Mucosa of rectum (tissue), 2 donors: ENCODE measurements around the gene CHPF2.

Experiments used
- H3K27ac ChIP-seq, 2 donors: one replicate each; pipeline ENCODE4 v1.7.0; 2013; ENCODE audit warnings: inconsistent platforms in 2 of 2, low read depth in 2 of 2, low read length in 2 of 2
- H3K27me3 ChIP-seq, 2 donors: one replicate each; pipeline ENCODE4 v1.7.0; 2013; ENCODE audit warnings: low read length in 2 of 2; ENCODE audit not compliant: control insufficient read depth in 2 of 2, insufficient read depth in 2 of 2
- H3K36me3 ChIP-seq, 2 donors: one replicate each; pipeline ENCODE4 v1.7.0; 2013; ENCODE audit warnings: low read length in 2 of 2; ENCODE audit not compliant: control insufficient read depth in 2 of 2, insufficient read depth in 2 of 2
- H3K4me1 ChIP-seq, 2 donors: one replicate each; pipeline ENCODE4 v1.7.0; 2013; ENCODE audit warnings: low read length in 2 of 2, mild to moderate bottlenecking in 1 of 2; ENCODE audit not compliant: control insufficient read depth in 2 of 2, insufficient read depth in 2 of 2
- H3K4me3 ChIP-seq, 2 donors: one replicate each; pipeline ENCODE4 v1.7.0; 2013; ENCODE audit warnings: low read length in 2 of 2
- H3K9ac ChIP-seq, 2 donors: one replicate each; pipeline ENCODE4 v1.7.0; 2013; ENCODE audit warnings: low read length in 2 of 2, low read depth in 1 of 2, mild to moderate bottlenecking in 1 of 2
- H3K9me3 ChIP-seq, 2 donors: one replicate each; pipeline ENCODE4 v1.7.0; 2013; ENCODE audit warnings: low read length in 2 of 2; ENCODE audit not compliant: control insufficient read depth in 2 of 2
- donor health status: healthy.
- donor health status: Normal muscosa, but diverticular disease.

CHPF2 gene

GRCh38 chr7:151240536-151240935 is 8.3 kb downstream of the CHPF2 start:
- Histone ChIP-seq H3K9me3 (no peaks in the 10 kb centered on the region), H3K4me3 (no peak overlapping the region), H3K27me3 (peaks cover 15 to 18% of the 10 kb centered on the region in 2 donors), H3K9ac (no peak overlapping the region), H3K27ac (no peak overlapping the region), H3K36me3 (peaks cover 14 to 31% of the 10 kb centered on the region in 2 donors), H3K4me1 (peaks cover 7 to 8% of the 10 kb centered on the region in 2 donors)

- peaks cover 9 to 26% of the 10 kb centered on the region in 2 donors for H3K36me3 ChIP-seq
- peaks cover 7 to 8% of the 10 kb centered on the region in 2 donors for H3K4me1 ChIP-seq
Measured at GRCh38 chr7:151240942-151241754, 8.9 kb downstream of the CHPF2 start.

GRCh38 chr7:151241755-151242096 is 9.4 kb downstream of the CHPF2 start:
- H3K9me3 ChIP-seq = no peaks in the 10 kb centered on the region
- H3K36me3 ChIP-seq = peaks cover 3 to 21% of the 10 kb centered on the region in 2 donors
- H3K27me3 ChIP-seq = peaks cover 19 to 25% of the 10 kb centered on the region in 2 donors
- H3K27ac ChIP-seq = no peak overlapping the region
- H3K9ac ChIP-seq = no peak overlapping the region
- no peak overlapping the region for H3K4me3 ChIP-seq
- H3K4me1 ChIP-seq = peaks cover 7 to 8% of the 10 kb centered on the region in 2 donors

More at GRCh38 chr7:151240942-151241754, 8.9 kb downstream of the CHPF2 start:
- Histone ChIP-seq H3K9ac (no peak overlapping the region), H3K9me3 (no peaks in the 10 kb centered on the region), H3K4me3 (no peak overlapping the region), H3K27ac (no peak overlapping the region), H3K27me3 (peaks cover 18 to 19% of the 10 kb centered on the region in 2 donors)

- Histone ChIP-seq H3K9ac (no peak overlapping the region), H3K9me3 (no peaks in the 10 kb centered on the region), H3K27ac (no peak overlapping the region), H3K27me3 (peaks cover 26 to 30% of the 10 kb centered on the region in 2 donors), H3K4me3 (no peak overlapping the region), H3K36me3 (peaks cover 0 to 14% of the 10 kb centered on the region in 2 donors), H3K4me1 (peaks cover 10 to 11% of the 10 kb centered on the region in 2 donors)
Measured at GRCh38 chr7:151242159-151243044, 10.1 kb downstream of the CHPF2 start.

GRCh38 chr7:151243045-151243349 is 10.7 kb downstream of the CHPF2 start:
- Histone ChIP-seq H3K27ac (no peak overlapping the region), H3K27me3 (peaks cover 30 to 33% of the 10 kb centered on the region in 2 donors), H3K4me1 (peaks cover 12 to 14% of the 10 kb centered on the region in 2 donors), H3K36me3 (peaks cover 0 to 9% of the 10 kb centered on the region in 2 donors), H3K9me3 (no peaks in the 10 kb centered on the region), H3K9ac (no peak overlapping the region), H3K4me3 (no peak overlapping the region)

GRCh38 chr7:151243408-151244195 is 11.3 kb downstream of the CHPF2 start:
- Histone ChIP-seq H3K9ac (no peak overlapping the region), H3K9me3 (no peaks in the 10 kb centered on the region), H3K27ac (no peak overlapping the region), H3K4me1 (peaks cover 16% of the 10 kb centered on the region in 2 donors), H3K27me3 (peaks cover 30 to 33% of the 10 kb centered on the region in 2 donors), H3K36me3 (peaks cover 0 to 6% of the 10 kb centered on the region in 2 donors), H3K4me3 (no peak overlapping the region)

- Histone ChIP-seq H3K9ac (no peak overlapping the region), H3K27ac (no peak overlapping the region), H3K36me3 (peaks cover 0 to 2% of the 10 kb centered on the region in 2 donors), H3K4me1 (peaks cover 18 to 19% of the 10 kb centered on the region in 2 donors), H3K27me3 (peaks cover 30 to 33% of the 10 kb centered on the region in 2 donors), H3K9me3 (no peaks in the 10 kb centered on the region), H3K4me3 (no peak overlapping the region)
Measured at GRCh38 chr7:151244196-151244840, 12.0 kb downstream of the CHPF2 start.

GRCh38 chr7:151244841-151245346 is 12.6 kb downstream of the CHPF2 start:
- H3K36me3 ChIP-seq = no peaks in the 10 kb centered on the region
- H3K4me1 ChIP-seq = peaks cover 23 to 24% of the 10 kb centered on the region in 2 donors
- H3K9ac ChIP-seq = no peak overlapping the region
- H3K27ac ChIP-seq = no peak overlapping the region
- peak overlapping the region; percentile 39 to 42 for H3K4me3 ChIP-seq
- peaks cover 30 to 34% of the 10 kb centered on the region in 2 donors for H3K27me3 ChIP-seq
- H3K9me3 ChIP-seq = no peaks in the 10 kb centered on the region

- Histone ChIP-seq H3K4me3 (peak overlapping the region; percentile 39 to 42), H3K9ac (peak overlapping the region in 1 of 2 donors; percentile 24), H3K36me3 (no peaks in the 10 kb centered on the region), H3K27me3 (peaks cover 36 to 40% of the 10 kb centered on the region in 2 donors), H3K9me3 (no peaks in the 10 kb centered on the region), H3K4me1 (peaks cover 26 to 27% of the 10 kb centered on the region in 2 donors), H3K27ac (no peak overlapping the region)
Measured at GRCh38 chr7:151245360-151246101, 13.2 kb downstream of the CHPF2 start.
